Measurements from ENCODE around the gene SAMD8. TPM values are rescaled to one million over a fixed set of nuclear protein-coding genes. Genes with fewer than 3 reads are reported as not detected.
"Not testable (repeated sequence)": the region's sequence is repeated elsewhere in the genome, so short reads cannot be mapped to it uniquely, and the experiment has no call there.

Gene SAMD8
- total RNA-seq, 1 donor from 2014 or later = 10.3 TPM

DNA sequence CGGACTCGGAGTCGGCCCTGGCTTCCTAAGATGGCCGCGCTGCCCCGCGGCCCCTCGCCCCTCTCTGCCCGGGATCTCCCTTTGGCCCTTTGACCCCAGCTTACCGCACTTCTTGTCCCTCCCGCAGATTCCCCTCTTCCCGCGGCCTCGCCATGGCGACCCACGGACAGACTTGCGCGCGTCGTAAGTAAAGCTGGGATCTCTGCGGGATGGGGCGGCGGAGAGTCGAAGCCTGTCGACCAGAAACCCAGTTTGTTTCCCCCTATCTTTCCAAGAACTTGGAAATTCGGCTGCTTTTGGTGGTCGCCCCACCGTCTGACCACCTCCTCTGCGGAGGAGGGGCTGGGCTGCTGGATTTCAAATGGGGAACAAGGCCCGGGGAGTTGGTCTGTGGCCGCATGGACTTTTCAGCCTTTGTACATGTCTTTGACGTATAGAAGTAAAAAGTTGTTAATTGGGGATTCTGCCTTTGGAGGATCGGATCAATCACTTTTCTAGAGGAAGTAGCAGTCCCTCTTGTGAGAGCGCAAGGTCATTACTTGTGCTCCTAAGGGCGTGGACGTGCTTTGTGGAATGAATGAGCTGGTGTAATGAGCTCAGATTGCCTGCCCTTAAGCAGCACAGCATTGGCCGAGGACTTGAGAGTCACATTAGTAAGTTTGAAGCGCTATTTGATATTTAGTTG lies 99.7 kb downstream of the SAMD8 start:
- intact Hi-C loops (cut with micrococcal nuclease) = no loop called here

DNA sequence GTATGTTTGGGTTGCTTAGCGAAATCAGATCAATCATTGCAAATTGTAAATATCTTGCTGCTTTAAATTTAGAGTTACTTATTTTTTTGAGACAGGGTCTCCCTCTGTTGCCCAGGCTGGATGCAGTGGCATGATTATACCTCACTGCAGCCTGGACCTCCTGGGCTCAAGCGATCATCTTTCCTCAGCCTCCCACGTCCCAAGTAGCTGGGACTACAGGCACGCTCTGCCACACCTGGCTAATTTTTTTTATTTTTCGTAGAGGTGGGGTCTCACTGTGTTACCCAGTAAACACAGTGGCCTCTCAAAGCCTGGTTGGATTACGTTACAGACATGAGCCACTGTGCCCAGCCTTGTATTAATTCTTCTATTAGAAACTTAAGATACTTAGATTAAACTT lies 100.9 kb downstream of the SAMD8 start:
- intact Hi-C loops (cut with micrococcal nuclease) = no loop called here

DNA sequence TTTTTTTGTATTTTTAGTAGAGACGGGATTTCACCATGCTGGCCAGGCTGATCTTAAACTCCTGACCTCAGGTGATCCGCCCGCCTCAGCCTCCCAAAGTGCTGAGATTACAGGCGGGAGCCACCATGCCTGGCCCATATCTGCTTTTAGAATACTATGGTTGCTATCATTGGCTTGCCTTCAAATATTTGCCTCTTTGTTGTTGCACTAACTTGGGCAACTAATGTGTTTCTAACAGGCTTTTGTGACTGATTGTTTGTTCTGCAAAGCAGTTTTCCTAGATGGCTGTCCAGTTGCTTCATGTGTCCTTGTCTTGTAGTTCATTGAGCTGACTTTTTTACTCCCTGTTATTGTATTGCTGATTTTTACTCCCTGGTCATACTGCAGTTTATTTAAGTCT lies 108.8 kb downstream of the SAMD8 start:
- intact Hi-C loops (cut with micrococcal nuclease) = no loop called here

DNA sequence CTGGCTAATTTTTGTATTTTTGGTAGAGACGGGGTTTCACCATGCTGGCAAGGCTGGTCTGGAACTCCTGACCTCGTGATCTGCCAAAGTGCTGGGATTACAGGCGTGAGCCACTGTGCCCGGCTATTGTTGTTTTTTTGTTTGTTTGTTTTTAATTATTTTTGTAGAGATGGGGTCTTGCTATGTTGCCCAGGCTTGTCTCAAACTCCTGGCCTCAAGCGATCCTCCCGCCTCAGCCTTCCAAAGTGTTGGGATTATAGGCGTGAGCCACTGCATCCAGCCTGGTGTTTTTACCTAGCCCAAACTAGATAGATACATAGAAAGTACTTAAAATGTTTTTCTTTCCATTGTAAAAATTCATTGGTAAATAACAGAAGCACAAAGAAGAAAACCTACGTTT lies 110.0 kb downstream of the SAMD8 start:
- intact Hi-C loops (cut with micrococcal nuclease) = not testable (repeated sequence)

DNA sequence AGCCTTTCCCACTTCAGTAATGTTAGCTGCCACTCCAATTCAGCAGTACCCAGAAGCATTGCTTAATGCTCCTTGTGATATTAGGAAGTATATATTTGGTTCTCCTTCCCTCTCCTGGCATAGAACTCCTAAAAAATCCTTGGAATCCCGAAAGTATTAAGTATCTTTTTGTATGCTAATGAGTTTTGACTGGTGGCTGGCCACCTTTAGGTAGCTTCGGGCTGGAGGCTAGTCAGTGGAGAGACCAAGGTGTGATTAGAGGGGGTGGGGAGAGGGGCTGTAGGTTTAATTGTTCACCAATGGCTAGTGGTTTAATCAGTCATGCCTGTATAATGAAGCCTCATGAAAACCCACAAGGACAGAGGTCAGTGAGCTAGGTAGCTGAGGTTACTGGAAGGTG lies 112.1 kb downstream of the SAMD8 start:
- intact Hi-C loops (cut with micrococcal nuclease) = no loop called here

DNA sequence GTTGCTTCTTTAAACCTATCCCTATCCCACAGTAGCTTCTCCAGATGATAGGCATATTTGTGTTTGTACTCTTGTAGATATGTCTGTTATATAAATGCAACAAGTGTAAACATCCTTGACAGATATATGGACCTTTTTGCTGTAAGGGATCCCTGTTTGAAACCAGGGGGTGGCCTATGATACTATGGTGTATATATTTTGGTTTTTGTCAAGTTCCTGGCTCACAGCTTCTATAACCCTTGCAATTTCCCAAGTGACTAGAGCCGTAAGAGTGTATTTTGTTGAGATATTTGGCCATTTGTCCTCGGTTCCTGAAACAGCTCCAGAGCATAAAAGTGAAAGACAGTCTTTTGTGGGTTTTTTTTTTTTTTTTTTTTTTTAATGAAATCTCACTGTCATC lies 114.6 kb downstream of the SAMD8 start:
- intact Hi-C loops (cut with micrococcal nuclease) = no loop called here

DNA sequence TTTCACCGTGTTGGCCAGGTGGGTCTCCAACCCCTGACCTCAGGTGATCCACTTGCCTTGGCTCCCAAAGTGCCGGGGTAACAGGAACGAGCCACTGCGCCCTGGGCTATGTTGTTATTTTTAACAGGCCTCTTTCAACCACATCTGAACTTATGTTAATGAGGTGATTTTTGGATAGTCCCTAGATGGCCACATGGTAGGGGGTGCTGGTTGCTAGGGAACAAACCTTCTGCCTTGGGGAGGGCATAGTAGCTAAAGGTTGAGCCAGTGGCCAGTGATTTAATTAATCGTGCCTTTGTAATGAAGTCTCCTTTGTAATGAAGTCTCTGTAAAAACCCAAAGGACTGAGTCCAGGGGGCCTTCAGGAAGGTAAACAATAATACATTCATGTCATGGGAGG lies 115.2 kb downstream of the SAMD8 start:
- intact Hi-C loops (cut with micrococcal nuclease) = no loop called here

DNA sequence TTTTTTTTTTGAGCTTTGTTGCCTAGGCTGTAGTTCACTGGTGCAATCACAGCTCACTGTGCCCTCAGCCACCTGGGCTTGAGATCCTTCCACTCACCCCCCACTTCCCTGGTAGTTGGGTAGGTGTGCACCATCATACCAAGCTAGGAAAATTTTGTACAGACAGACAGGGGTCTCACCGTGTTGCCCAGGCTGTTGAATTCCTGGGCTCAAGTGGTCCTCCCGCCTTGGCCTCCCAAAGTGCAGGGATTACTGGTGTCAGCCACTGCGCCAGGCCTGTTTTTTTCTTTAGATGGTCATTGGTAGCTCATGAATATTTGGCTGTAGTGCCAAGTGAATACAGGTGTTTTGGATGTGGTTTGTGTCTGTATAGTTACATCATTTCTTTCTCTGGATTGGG lies 116.8 kb downstream of the SAMD8 start:
- intact Hi-C loops (cut with micrococcal nuclease) = no loop called here

DNA sequence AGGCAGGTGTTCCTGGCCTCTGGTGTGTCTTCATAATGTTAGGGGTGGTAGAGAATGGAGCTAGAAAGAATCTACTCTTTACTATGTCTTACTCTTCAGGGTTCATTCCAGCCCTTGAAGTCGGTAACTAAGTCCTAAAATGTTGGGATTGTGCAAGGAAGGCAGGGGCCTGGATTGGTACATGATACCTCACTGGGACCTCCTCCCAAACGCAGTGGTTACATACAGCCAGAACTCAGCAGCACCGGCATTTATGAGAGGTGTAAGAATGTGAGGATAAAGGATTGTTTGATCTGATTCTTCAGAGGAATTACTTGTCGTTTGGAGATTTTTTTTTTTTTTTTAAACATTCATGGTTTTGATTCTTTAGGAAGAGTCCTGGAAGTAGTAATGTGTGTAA lies 117.4 kb downstream of the SAMD8 start:
- intact Hi-C loops (cut with micrococcal nuclease) = no loop called here

DNA sequence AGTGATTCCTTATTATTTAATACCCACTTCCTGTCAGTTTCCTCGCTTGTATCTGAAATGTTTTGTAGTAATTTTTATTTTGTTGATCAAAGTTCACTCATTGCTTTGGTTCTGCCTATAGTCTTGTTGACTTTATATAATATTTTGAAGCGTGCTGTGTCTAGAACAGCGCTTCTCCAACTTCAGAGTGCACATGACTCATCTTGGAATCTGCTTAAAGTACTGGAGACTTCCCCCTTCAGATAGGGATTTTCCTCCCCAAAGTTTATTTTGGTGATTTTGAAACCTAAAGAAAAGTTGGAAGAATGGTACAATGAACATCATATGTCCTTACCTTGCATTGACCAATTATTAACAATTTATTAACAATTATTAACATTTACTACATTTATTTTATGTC lies 118.5 kb downstream of the SAMD8 start:
- intact Hi-C loops (cut with micrococcal nuclease) = loop anchor here (1.0 to 10.0 kb wide), 7 partner anchors 20 to 1353 kb away; partner anchors contain the start of genes SAMD8 and VDAC2

DNA sequence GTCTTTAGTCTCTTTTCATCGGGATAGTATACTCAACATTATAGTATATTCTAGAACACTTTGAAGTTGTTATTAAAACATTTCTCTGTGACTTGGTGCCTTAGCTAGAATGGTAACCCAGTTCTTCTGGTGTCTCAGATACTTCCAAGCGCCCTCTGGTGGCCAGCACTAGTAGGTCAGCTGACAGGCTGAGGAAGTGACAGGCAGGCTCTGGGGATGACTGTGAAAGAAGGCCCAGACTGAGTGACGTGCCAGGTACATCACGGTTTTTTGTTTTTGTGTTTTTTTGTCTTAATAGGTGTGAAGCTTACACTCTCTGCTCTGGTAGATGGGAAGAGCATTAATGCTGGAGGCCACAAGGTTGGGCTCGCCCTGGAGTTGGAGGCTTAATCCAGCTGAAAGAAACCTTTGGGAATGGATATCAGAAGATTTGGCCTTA lies 119.2 kb downstream of the SAMD8 start:
- intact Hi-C loops (cut with micrococcal nuclease) = loop anchor here (1.0 to 10.0 kb wide), 7 partner anchors 20 to 1353 kb away; partner anchors contain the start of genes SAMD8 and VDAC2

Other genes with a start within 250 kb of the SAMD8 start
- 142 and 143 TPM in 2 replicates for gene VDAC2, start 99.1 kb downstream of the SAMD8 start, total RNA-seq
- gene COMTD1, start 124.3 kb downstream of the SAMD8 start, total RNA-seq = 31.2 and 34.0 TPM in 2 replicates